Activated CD4-positive, CD25-positive, alpha-beta regulatory T cell treated with anti-CD3 and anti-CD28 coated beads, Interleukin-2, amount 50 U/mL, for 24 hours (primary cell): ENCODE results near the gene HNRNPM.
"Not testable (repeated sequence)": the region's sequence is repeated elsewhere in the genome, so short reads cannot be mapped to it uniquely, and the experiment has no call there.

Experiments used
- ATAC-seq, 2 donors: fragments of 150-1000 bp; cut with Tn5 transposase; one replicate each; pipeline ENCODE4 v1.10.0; 2021; ENCODE audit warnings: mild to moderate bottlenecking in 1 of 2, moderate library complexity in 1 of 2

HNRNPM gene, protein sequence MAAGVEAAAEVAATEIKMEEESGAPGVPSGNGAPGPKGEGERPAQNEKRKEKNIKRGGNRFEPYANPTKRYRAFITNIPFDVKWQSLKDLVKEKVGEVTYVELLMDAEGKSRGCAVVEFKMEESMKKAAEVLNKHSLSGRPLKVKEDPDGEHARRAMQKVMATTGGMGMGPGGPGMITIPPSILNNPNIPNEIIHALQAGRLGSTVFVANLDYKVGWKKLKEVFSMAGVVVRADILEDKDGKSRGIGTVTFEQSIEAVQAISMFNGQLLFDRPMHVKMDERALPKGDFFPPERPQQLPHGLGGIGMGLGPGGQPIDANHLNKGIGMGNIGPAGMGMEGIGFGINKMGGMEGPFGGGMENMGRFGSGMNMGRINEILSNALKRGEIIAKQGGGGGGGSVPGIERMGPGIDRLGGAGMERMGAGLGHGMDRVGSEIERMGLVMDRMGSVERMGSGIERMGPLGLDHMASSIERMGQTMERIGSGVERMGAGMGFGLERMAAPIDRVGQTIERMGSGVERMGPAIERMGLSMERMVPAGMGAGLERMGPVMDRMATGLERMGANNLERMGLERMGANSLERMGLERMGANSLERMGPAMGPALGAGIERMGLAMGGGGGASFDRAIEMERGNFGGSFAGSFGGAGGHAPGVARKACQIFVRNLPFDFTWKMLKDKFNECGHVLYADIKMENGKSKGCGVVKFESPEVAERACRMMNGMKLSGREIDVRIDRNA

DNA sequence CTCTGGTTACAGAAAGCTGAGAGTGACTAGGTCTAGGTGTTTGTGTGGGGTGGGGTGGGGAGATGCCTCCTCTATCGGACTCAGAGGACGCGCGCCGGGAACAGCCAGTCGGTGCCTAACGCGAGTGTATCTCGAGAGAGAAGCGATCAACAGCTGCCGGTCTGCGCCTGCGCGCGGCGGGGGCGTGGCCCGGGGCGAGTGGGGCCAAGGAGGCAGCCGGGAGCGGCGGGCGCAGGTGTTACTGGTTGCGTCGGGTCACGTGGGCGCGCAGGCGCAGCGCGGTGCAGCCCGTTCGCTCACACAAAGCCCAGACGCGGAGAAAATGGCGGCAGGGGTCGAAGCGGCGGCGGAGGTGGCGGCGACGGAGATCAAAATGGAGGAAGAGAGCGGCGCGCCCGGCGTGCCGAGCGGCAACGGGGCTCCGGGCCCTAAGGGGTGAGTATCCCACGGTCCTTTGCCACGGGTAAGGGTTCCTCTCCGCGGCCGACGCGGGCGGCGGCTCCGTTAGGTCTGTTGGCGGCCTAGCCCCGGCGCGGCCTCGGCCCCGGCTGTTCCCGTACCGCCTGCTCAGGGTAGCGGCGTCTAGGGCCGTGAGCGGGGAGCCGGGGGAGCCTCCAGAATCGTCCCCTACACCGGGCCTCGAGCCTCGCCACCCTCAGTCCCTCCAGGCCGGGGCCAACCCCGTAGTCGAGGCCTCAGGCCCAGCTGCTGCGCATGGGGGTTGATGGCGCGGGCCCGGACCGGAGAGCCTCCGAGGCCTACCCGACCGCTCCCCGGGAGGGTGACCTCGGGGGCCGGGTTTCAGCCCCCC lies at the start of gene HNRNPM:
Gene HNRNPM (plus strand): TSS at position 299 of the 811 bp plus-strand sequence. CDS start 24 bp downstream, at position 323.
- peak; percentile 89 to 91 for ATAC-seq

DNA sequence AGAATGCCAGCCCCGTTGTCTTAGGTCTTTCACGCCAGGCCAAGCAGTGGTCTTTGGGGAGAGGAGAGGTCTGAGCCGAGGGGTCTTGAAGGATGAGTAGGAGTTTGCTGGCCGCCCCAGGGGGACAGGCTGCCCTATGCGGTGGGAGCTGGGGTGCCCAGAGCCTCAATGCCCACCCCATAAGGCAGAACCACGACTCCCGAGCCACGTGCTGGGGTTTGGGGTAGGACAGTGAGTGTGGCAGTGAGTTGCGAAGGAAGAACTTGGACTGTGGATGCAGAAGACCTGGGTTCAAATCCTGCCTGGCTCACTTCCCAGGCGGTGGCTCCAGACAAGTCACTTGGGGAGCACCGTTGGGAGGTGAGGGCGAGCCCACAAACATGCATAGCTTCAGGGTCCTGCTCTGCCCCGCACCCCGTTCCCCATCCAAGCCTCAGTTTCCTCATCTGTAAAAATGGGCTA lies 49.1 kb upstream of the HNRNPM start:
- no peak for ATAC-seq

DNA sequence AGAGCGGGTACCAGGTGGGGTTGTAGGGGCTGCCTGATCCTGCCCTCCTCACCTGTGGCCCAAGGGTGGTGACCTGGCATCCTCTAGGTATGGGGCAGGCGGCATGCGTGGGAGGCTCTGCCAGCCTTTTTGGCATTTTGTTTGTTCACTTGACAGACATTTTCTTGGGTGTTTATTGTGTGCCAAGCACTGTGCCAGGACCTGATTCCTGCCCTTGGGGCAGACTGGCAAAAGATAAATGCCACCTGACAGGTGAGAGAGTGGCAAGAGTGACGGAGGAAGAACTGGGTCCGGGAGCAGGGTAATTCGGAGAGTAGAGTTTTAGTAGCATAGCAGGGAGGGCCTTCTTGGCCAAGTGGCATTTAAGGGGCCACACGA lies 48.6 kb upstream of the HNRNPM start:
- no peak for ATAC-seq

DNA sequence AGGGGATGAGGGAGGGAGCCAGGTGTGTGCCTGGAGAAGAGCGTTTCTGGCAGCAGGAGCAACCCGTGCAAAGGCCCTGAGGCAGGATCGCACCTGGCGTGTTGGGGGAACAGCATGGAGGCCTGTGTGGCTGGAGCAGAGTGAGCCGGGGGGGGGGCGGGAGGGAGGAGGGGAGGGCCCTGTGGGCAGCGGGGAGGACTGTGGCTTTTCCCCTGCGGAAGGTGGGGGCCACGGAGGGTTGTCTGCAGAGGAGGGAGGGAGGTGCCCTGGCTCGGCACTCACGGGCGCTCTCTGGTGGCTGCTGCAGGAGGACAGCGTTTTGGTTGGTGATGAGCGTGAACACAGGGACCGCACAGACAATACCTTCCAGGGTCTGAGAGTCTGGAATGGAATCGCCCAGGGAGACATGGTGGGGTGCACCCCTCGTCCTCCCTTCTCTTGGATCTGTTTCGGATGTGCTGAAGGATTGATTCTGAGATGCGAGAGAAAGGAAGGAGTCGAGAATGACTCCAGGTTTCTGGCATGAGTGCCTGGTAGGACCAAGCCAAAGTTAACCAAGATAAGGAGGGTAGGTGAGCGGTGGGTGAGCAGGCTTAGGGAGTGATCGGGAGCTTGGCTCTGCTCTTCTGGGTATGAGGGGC lies 48.1 kb upstream of the HNRNPM start:
- ATAC-seq: peak; percentile 60 to 79

GRCh38 chr19:8397271-8397670 lies 47.5 kb upstream of the HNRNPM start:
- ATAC-seq: no peak

- no peak for ATAC-seq
Observed at GRCh38 chr19:8397746-8398310, 46.9 kb upstream of the HNRNPM start.

- ATAC-seq: no peak
Observed at GRCh38 chr19:8398311-8398771, 46.4 kb upstream of the HNRNPM start.

DNA sequence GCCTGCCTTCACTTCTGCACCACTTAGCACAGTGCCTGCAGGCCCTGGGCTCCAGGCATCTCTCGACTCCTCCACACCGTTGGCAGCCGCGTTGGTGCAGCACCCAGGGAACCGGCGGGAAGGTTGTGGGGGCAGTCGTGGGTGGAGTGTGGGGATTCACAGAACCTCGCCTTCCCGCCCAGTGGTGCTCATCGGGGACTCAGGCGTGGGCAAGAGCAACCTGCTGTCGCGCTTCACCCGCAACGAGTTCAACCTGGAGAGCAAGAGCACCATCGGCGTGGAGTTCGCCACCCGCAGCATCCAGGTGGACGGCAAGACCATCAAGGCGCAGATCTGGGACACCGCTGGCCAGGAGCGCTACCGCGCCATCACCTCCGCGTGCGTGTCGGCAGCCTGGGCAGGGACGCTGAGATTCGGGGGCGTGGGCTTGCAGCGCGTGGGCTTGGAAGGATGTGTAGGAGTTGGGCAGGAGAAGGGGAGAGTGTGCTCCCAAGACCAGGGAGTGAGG lies 45.0 kb upstream of the HNRNPM start:
- no peak for ATAC-seq

GRCh38 chr19:8401981-8402411 lies 42.8 kb upstream of the HNRNPM start:
- no peak for ATAC-seq

DNA sequence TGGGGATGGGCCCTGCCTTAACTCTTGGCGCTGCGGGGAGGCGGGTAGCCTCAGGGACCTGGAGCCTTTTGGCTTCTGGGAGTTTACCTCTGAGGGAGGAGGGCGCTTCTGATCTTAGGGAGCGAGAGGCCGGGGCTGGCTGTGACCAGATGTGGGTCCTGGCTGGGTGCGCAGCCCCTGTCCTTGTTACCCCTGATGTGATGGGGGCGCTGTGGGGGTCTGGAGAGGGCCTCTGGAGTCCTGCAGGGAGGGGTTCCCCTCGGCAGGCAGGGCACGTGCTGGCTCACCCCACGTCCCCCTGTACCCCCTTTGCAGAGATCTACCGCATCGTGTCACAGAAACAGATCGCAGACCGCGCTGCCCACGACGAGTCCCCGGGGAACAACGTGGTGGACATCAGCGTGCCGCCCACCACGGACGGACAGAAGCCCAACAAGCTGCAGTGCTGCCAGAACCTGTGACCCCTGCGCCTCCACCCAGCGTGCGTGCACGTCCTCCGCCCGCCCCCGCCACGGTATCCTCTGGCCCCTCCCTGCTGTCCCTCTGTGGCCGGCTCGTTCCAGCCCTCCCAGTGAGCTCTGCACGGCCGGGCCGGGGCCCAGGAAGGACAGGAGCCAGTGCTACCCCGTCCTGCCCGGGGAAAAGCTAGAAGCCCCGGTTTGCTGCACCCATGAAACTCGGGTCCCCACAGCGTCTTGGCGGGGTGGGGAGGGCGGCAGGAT lies 41.5 kb upstream of the HNRNPM start:
- ATAC-seq: no peak

- no peak for ATAC-seq
Observed at GRCh38 chr19:8403820-8404109, 41.0 kb upstream of the HNRNPM start.

GRCh38 chr19:8404391-8405151 lies 40.2 kb upstream of the HNRNPM start:
- no peak for ATAC-seq

- ATAC-seq: not testable (repeated sequence)
Observed at GRCh38 chr19:8410718-8411117, 34.1 kb upstream of the HNRNPM start.

GRCh38 chr19:8412783-8413628 lies 31.8 kb upstream of the HNRNPM start, which contains the start of gene MARCHF2:
Gene MARCHF2, plus strand, starts transcription at chr19:8413305. Its CDS starts 8,536 bp downstream, at chr19:8421841.
- ATAC-seq: peak; percentile 100

GRCh38 chr19:8413629-8413995 lies 31.2 kb upstream of the HNRNPM start:
- no peak for ATAC-seq

DNA sequence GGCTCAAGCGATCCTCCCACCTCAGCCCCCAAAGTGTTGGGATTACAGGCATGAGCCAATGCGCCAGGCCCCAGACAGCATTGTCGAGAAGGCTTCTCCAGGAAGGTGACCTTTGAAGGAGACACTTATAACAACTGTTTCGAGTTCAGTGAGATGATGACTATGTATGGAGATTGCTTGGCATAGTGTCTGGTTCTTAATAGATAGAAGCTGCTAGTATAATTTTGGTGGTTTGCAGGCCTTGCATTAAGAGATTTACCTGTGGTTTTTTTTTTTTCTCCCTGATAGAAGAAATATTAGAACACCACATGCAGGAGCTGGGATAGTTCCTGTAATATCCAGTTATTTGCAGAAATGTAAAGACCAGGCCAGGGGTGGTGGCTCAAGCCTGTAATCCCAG lies 28.0 kb upstream of the HNRNPM start:
- ATAC-seq: no peak

- no peak for ATAC-seq
Observed at GRCh38 chr19:8421484-8422461, 23.0 kb upstream of the HNRNPM start.

DNA sequence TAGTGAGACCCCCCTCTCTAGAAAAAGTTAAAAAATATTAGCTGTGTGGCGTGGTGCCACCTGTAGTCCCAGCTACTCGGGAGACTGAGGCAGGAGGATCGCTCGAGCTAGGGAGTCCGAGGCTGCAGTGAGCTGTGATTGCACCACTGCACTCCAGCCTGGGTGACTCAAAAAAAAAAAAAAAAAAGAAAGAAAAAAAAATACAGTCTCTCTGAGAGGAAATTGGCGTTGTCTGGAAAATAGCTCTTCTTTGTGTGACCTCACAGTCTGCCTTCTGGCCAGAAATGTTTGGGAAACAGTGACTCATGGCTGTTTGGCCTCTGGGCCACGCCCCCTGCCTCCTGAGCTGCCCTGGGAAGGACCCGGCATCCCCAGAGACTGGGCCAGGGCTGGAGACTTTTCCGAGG lies 21.0 kb upstream of the HNRNPM start:
- ATAC-seq: no peak
